Subcutaneous abdominal adipose tissue (tissue), 5 donors: ENCODE results near the gene DUSP10.

Experiments
- H3K27ac ChIP-seq: one replicate; pipeline ENCODE4 v1.7.0; 2013; ENCODE audit warnings: low read depth, mild to moderate bottlenecking, inconsistent platforms, low read length, moderate library complexity
- H3K27me3 ChIP-seq, 5 donors: one replicate each; pipeline ENCODE4 v1.7.0; 2013; ENCODE audit warnings: low read length in 5 of 5, inconsistent platforms in 1 of 5; ENCODE audit not compliant: control insufficient read depth in 5 of 5, insufficient read depth in 4 of 5
- H3K36me3 ChIP-seq, 5 donors: one replicate each; pipeline ENCODE4 v1.7.0; 2013; ENCODE audit warnings: low read length in 5 of 5; ENCODE audit not compliant: control insufficient read depth in 5 of 5, insufficient read depth in 5 of 5
- H3K4me1 ChIP-seq, 5 donors: one replicate each; pipeline ENCODE4 v1.7.0; 2013; ENCODE audit warnings: low read length in 5 of 5, mild to moderate bottlenecking in 3 of 5, moderate library complexity in 1 of 5; ENCODE audit not compliant: control insufficient read depth in 5 of 5, insufficient read depth in 5 of 5
- H3K4me3 ChIP-seq, 5 donors: one replicate each; pipeline ENCODE4 v1.7.0; 2013; ENCODE audit warnings: low read length in 5 of 5, low read depth in 1 of 5
- H3K9ac ChIP-seq, 5 donors: one replicate each; pipeline ENCODE4 v1.7.0; 2013; ENCODE audit warnings: low read length in 5 of 5, mild to moderate bottlenecking in 4 of 5, moderate library complexity in 3 of 5
- H3K9me3 ChIP-seq, 5 donors: one replicate each; pipeline ENCODE4 v1.7.0; 2013; ENCODE audit warnings: low read length in 5 of 5; ENCODE audit not compliant: control insufficient read depth in 5 of 5
- donor health status: healthy.
- donor health status: healthy.
- donor health status: healthy.
- donor health status: healthy.
- donor health status: healthy.

The DUSP10 gene

DNA sequence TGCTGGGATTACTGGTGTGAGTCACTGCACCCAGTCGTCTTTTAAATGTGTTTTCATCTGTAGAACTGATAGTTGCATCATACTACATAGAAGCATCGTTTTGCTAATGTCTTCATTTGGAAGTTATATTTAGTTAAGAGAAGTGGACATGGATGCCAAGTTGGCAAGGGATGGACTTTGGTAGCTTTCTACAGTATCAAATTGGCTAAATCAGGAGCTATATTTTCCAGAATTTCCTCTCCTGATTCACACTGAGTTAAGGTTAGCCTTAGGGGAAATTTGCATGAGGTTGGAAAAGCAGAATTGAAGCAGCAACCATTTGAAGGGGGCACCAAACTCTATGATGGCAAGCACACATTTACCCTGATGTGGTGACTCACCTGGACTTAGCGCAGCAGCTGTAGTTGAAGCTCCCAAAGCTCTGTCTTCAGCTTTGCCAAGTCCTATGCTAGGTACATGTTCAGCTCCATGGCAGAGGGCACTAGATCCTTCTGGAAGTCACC lies 43.9 kb downstream of the DUSP10 start:
- H3K27ac ChIP-seq, result no peak overlapping the region
- peaks cover 0 to 4% (median 0%) of the 10 kb centered on the region in 5 donors for H3K4me1 ChIP-seq
- H3K36me3 ChIP-seq, result peaks cover 5 to 14% (median 9%) of the 10 kb centered on the region in 5 donors

DNA sequence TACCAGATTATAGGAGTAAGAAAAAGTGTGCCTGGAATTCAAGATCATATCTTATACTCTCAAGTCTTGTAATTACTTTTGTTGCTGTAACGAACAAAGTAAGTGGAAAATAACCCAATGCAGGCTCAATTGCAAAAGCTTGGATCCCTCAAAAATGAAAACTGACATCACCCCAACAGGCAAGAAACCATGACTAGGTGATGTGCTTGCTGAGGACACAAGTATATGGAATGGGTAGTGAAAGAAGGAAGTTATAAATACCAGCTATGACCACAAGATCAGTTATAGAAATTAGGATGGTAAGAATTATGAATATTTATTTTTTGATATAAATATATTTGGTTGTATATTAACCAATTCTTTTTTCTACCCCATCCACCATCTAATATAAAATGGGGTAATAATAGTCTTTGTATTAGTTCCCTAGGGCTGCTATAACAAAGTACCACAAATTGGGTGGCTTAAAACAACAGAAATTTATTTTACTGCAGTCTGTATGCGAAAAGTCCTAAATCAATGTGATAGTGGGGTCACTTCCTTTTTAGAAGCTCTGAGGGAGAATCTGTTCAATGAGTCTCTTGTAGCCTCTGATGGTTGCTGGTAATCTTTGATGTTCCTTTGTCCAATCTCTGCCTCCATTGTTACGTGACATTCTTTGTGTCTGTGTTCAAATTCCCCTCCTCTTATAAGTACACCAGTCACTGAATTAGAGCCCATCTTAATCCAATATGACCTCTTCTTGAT lies 45.0 kb downstream of the DUSP10 start:
- no peak overlapping the region for H3K27ac ChIP-seq
- H3K9ac ChIP-seq, result no peak overlapping the region
- H3K4me3 ChIP-seq, result no peak overlapping the region
- peaks cover 0 to 4% (median 0%) of the 10 kb centered on the region in 5 donors for H3K4me1 ChIP-seq
- H3K9me3 ChIP-seq, result peaks cover 0 to 8% (median 5%) of the 10 kb centered on the region in 5 donors
- H3K27me3 ChIP-seq, result no peaks in the 10 kb centered on the region
- peaks cover 0 to 4% (median 0%) of the 10 kb centered on the region in 5 donors for H3K36me3 ChIP-seq

More for the DNA sequence above, 43.9 kb downstream of the DUSP10 start:
- no peaks in the 10 kb centered on the region for H3K27me3 ChIP-seq
- H3K4me3 ChIP-seq, result no peak overlapping the region
- H3K9ac ChIP-seq, result no peak overlapping the region
- peaks cover 0 to 8% (median 5%) of the 10 kb centered on the region in 5 donors for H3K9me3 ChIP-seq

DNA sequence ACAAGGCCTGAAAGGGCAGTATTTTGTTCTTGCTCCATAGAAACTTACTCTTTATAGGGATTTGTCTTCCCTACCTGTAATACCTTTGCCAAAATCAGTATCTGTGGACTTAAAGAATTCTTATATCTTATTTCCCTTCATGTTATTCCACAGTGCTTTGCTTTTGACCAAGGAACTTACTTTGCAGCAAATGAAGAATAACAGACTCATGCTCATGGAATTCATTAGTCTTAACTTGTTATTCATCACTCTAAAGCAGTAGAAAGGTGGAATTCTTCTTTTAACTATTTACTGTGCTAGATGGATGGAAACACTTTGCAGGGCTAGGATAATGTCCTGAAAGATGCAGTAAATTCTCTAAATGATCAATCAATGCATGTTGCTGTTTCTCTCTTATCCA lies 45.9 kb downstream of the DUSP10 start:
- Histone ChIP-seq H3K9ac (no peak overlapping the region), H3K36me3 (no peaks in the 10 kb centered on the region), H3K27me3 (no peaks in the 10 kb centered on the region), H3K4me3 (no peak overlapping the region), H3K4me1 (peaks cover 0 to 4% (median 0%) of the 10 kb centered on the region in 5 donors), H3K27ac (no peak overlapping the region), H3K9me3 (peaks cover 0 to 8% (median 5%) of the 10 kb centered on the region in 5 donors)

DNA sequence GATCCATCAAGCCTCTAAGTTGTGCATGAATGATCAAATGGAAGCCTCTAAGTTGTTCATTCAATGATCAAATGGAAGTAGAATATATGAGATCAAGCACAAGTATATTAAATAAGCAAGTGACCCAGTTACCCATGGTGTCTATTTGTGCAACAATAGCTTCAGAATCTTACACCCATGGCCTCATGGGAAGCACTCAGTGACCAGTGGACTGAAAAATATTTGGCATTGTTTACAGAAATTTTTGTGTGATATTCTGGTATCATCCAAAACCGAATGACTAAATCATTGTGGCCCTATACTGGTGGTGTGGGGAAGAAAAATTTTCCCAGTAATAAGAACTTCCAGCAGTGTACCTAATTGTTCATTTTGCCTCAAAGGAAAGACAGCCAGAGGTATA lies 46.6 kb downstream of the DUSP10 start:
- Histone ChIP-seq H3K27ac (no peak overlapping the region), H3K4me1 (peaks cover 0 to 4% (median 0%) of the 10 kb centered on the region in 5 donors), H3K27me3 (no peaks in the 10 kb centered on the region), H3K9ac (no peak overlapping the region), H3K36me3 (no peaks in the 10 kb centered on the region), H3K9me3 (peaks cover 0 to 8% (median 5%) of the 10 kb centered on the region in 5 donors), H3K4me3 (no peak overlapping the region)

DNA sequence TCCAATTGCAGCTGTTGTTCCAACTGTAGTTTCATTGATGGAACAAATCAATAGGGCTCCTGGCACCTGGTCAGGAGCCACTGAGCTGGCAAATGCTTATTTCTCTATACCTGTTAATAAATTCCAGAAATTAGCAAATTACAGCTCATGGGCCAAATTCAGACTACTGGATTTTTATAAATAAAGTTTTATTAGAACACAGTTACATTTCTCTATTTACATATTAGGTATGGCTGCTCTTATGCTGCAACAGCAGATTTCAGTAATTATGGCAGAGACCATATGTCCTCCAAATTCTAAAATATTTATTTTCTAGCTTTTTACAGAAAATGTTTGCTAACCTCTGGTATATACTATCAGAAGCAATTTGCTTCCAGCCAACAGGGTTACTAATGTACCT lies 47.8 kb downstream of the DUSP10 start:
- no peak overlapping the region for H3K4me3 ChIP-seq
- no peaks in the 10 kb centered on the region for H3K36me3 ChIP-seq
- no peaks in the 10 kb centered on the region for H3K27me3 ChIP-seq
- H3K9ac ChIP-seq, result no peak overlapping the region
- peaks cover 0 to 8% (median 5%) of the 10 kb centered on the region in 5 donors for H3K9me3 ChIP-seq
- no peak overlapping the region for H3K27ac ChIP-seq
- H3K4me1 ChIP-seq, result peaks cover 0 to 4% (median 0%) of the 10 kb centered on the region in 5 donors

DNA sequence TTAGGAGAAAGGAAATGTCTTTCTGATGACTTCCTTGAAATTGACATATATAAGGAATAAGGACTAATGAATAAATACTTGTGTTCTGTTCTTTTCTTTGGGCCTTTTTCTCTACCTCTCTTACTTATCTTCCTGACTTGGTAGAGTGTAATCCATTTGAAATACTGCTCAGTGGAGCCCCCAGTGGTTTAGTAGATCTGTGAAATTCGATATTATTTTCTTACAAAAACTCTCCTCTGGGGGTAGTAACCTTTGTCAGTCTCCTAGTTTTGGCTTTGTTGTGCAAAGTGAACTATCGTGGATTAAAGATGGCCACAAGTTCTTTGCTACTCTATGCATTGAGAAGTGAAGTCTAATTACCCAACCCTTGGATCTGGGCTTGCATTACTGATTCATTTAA lies 48.8 kb downstream of the DUSP10 start:
- H3K4me3 ChIP-seq, result no peak overlapping the region
- H3K27ac ChIP-seq, result no peak overlapping the region
- no peaks in the 10 kb centered on the region for H3K27me3 ChIP-seq
- peaks cover 0 to 8% (median 5%) of the 10 kb centered on the region in 5 donors for H3K9me3 ChIP-seq
- peaks cover 0 to 2% (median 0%) of the 10 kb centered on the region in 5 donors for H3K4me1 ChIP-seq
- H3K36me3 ChIP-seq, result no peaks in the 10 kb centered on the region
- no peak overlapping the region for H3K9ac ChIP-seq

DNA sequence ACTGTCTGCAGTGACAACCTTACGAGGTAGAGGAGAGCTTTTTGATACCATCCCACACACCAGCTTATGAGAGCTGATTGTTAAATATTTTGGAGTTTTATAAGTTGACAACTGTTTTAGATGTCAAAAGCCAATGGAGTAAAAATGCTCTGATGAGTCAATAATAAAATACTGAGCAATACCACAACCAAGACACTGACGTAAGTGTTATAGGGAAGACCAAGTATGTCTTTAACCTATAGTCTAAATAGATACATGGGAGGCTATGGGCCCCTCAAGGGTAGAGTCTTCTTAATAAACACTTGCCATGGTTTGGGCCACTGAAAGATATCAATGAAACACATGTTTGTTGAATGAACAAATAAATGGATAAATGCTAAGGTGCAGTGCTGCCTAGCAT lies 49.2 kb downstream of the DUSP10 start:
- peaks cover 0 to 8% (median 5%) of the 10 kb centered on the region in 5 donors for H3K9me3 ChIP-seq
- no peaks in the 10 kb centered on the region for H3K27me3 ChIP-seq
- H3K4me1 ChIP-seq, result no peaks in the 10 kb centered on the region
- H3K36me3 ChIP-seq, result no peaks in the 10 kb centered on the region
- no peak overlapping the region for H3K27ac ChIP-seq
- no peak overlapping the region for H3K4me3 ChIP-seq
- no peak overlapping the region for H3K9ac ChIP-seq

DNA sequence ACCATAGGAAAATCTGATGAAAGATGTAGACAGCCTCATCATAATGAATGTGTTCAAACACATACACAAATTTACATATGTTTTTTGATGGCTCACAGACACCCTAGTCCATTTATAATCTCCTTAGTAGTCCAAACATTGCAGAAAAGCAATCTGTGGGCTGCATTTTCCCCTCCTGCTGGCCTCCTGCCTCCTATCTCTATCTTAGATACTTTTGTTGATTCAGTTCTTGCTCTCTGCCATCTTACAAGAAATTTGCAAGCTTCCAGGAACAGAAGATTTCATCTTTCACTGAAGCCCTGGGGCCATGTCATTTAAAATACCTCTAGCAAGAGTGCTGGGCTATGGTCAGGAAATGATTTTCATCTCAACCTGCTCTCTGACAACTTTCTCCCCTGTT lies 50.6 kb downstream of the DUSP10 start:
- Histone ChIP-seq H3K27ac (no peak overlapping the region), H3K9ac (no peak overlapping the region), H3K9me3 (peaks cover 0 to 8% (median 5%) of the 10 kb centered on the region in 5 donors), H3K27me3 (no peaks in the 10 kb centered on the region), H3K36me3 (no peaks in the 10 kb centered on the region), H3K4me3 (no peak overlapping the region), H3K4me1 (no peaks in the 10 kb centered on the region)

DNA sequence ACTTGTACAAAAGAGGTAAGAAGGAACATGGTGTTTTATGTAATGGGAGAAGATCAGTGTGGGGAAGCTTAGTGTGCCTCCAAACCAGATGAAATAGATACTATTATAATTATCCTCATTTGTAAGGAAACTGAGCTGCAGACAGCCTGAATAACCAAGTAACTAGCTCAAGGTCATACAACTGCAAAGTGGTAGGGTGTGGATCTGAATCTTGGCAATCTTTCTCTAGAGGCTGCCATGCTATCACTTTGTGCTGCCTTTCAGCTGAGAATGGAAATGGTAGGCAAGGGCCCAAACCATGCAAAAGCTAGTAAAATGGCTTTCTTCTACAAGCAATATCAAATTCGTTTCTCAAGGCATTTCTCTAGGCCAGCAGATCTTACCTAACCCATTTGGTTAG lies 51.0 kb downstream of the DUSP10 start:
- Histone ChIP-seq H3K27ac (no peak overlapping the region), H3K4me3 (no peak overlapping the region), H3K4me1 (no peaks in the 10 kb centered on the region), H3K27me3 (no peaks in the 10 kb centered on the region), H3K9me3 (peaks cover 0 to 8% (median 5%) of the 10 kb centered on the region in 5 donors), H3K36me3 (no peaks in the 10 kb centered on the region), H3K9ac (no peak overlapping the region)

DNA sequence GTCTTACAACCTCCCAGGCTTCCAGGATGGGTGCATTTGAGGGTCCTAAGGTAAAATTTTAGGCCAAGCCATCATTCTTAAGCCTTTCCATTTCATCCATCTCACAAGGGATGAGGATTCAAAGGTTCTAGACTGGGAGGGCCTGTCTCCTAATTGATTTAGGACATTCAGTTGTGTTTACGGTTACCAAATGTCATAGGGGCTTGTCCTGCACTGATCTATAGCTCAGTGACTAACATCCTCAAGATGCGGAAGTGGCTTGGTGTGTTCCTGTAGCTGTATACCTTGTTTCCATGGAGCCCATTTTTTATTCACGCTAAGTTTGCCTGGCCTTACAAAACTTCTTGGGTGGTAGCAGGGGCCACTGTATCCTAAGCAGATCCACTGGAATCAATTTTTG lies 52.8 kb downstream of the DUSP10 start:
- no peaks in the 10 kb centered on the region for H3K36me3 ChIP-seq
- no peaks in the 10 kb centered on the region for H3K27me3 ChIP-seq
- no peak overlapping the region for H3K4me3 ChIP-seq
- no peak overlapping the region for H3K27ac ChIP-seq
- no peak overlapping the region for H3K9ac ChIP-seq
- no peaks in the 10 kb centered on the region for H3K4me1 ChIP-seq
- peaks cover 0 to 8% (median 5%) of the 10 kb centered on the region in 5 donors for H3K9me3 ChIP-seq
